Measurements from ENCODE around the gene ZNF593OS.

DNA sequence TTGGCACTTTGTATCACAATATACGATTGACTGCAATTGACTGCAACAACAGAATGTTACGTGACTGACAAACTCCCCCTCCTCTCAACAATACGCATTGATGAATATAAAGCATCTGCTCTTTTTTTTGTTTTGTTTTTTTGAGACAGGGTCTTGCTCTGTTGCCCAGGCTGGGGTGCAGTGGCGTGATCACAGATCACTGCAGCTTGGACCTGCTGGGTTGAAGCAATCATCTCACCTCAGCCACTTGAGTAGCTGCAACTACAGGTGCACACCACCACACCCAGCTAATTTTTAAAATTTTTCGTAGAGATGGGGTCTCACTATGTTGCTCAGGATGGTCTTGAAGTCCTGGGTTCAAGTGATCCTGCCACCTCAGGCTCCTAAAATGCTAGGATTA is 41.1 kb upstream of the ZNF593OS start:
- TF ChIP-seq CTCF (IDR thresholded peaks at IDR 0.05; ENCODE audit: low read depth, low read length, missing input control) (no peak), JUND (IDR thresholded peaks at IDR 0.05) (no peak)

All from liver (tissue), 3 donors.